Activated CD4-positive, alpha-beta memory T cell treated with anti-CD3 and anti-CD28 coated beads for 36 hours (primary cell): ENCODE results near the gene DIPK2A. TPM values are rescaled to one million over a fixed set of nuclear protein-coding genes. Genes with fewer than 3 reads are reported as not detected.

ENCODE experiments used
- CTCF ChIA-PET: fragments of 350-600 bp; sonication (Branson Sonifier 250); formaldehyde crosslinking; loops from one replicate; lab custom pipeline; 2021; ENCODE audit warnings: antibody characterized with exemption, inconsistent platforms; lab: Charles Lee
- POLR2A ChIA-PET: fragments of 350-600 bp; sonication (Branson Sonifier 250); formaldehyde crosslinking; loops from one replicate; lab custom pipeline; 2021; ENCODE audit warnings: antibody characterized with exemption; lab: Charles Lee
- DNase-seq: peaks from one replicate; pipeline ENCODE4 v3.0.0-alpha.2; 2020
- H3K27ac Mint-ChIP-seq: one replicate; pipeline ENCODE4 v1.8.0; 2021; ENCODE audit warnings: mixed read lengths
- H3K27me3 Mint-ChIP-seq: one replicate; pipeline ENCODE4 v1.8.0; 2021; ENCODE audit warnings: mixed read lengths
- H3K36me3 Mint-ChIP-seq: one replicate; pipeline ENCODE4 v1.8.0; 2021; ENCODE audit warnings: mixed read lengths
- H3K4me1 Mint-ChIP-seq: one replicate; pipeline ENCODE4 v1.8.0; 2021; ENCODE audit warnings: low read depth, mixed read lengths
- H3K4me3 Mint-ChIP-seq: one replicate; pipeline ENCODE4 v1.8.0; 2021; ENCODE audit warnings: mild to moderate bottlenecking, mixed read lengths
- H3K9me3 Mint-ChIP-seq: one replicate; pipeline ENCODE4 v1.8.0; 2021; ENCODE audit warnings: mixed read lengths
- intact Hi-C: fragments of 100-400 bp; cut with micrococcal nuclease; formaldehyde crosslinking; loops from one replicate; pipeline ENCODE4 v1.15.1; 2023
- total RNA-seq, 2 experiments: library from RNA; stranded (reverse); gene quantifications; one replicate each; pipeline ENCODE4 v1.2.3, GENCODE V29; 2021

The DIPK2A gene
- total RNA-seq, 2 experiments from 2014 or later: 8.9 to 9.8 TPM

GRCh38 chr3:143975554-143976152, 4.0 kb downstream of the DIPK2A start:
- H3K9me3 Mint-ChIP-seq: no peaks in the 10 kb centered on the region
- POLR2A ChIA-PET: no interaction called here
- no peak overlapping the region for H3K27ac Mint-ChIP-seq
- no peaks in the 10 kb centered on the region for H3K27me3 Mint-ChIP-seq
- intact Hi-C loops: loop anchor here (10.0 kb wide), 2 partner anchors 319 to 1381 kb away; partner anchors contain the start of gene PLS1
- CTCF ChIA-PET: interaction anchor here (0.6 to 2.2 kb wide), 12 partner anchors 8 to 1399 kb away, joined by 3 to 7 read pairs (median 3); no protein-coding TSS in a partner anchor
- peaks cover 37% of the 10 kb centered on the region for H3K4me1 Mint-ChIP-seq
- DNase-seq: no peak
- H3K4me3 Mint-ChIP-seq: no peak overlapping the region
- no peaks in the 10 kb centered on the region for H3K36me3 Mint-ChIP-seq

- ChIA-PET POLR2A (no interaction called here), CTCF (interaction anchor here (0.9 kb wide), 2 partner anchors 12 to 13 kb away, joined by 3 read pairs; no protein-coding TSS in a partner anchor)
- DNase-seq: no peak
- intact Hi-C loops: loop anchor here (10.0 kb wide), 2 partner anchors 317 to 1383 kb away; partner anchors contain the start of gene PLS1
- Mint-ChIP-seq H3K27ac (no peak overlapping the region), H3K4me1 (peaks cover 43% of the 10 kb centered on the region), H3K4me3 (no peak overlapping the region), H3K9me3 (peaks cover under 1% of the 10 kb centered on the region), H3K27me3 (no peaks in the 10 kb centered on the region), H3K36me3 (peaks cover 5% of the 10 kb centered on the region)
These were observed 6.0 kb downstream of the DIPK2A start for GRCh38 chr3:143977341-143978262.

- H3K4me1 Mint-ChIP-seq: peaks cover 48% of the 10 kb centered on the region
- ChIA-PET POLR2A (no interaction called here), CTCF (interaction anchor here (0.9 kb wide), 1 partner anchor 12 kb away, joined by 3 read pairs; no protein-coding TSS in a partner anchor)
- H3K36me3 Mint-ChIP-seq: peaks cover 12% of the 10 kb centered on the region
- no peak for DNase-seq
- H3K27ac Mint-ChIP-seq: no peak overlapping the region
- no peaks in the 10 kb centered on the region for H3K27me3 Mint-ChIP-seq
- H3K9me3 Mint-ChIP-seq: peaks cover 7% of the 10 kb centered on the region
- intact Hi-C loops: loop anchor here (10.0 kb wide), 2 partner anchors 317 to 1383 kb away; partner anchors contain the start of gene PLS1
- no peak overlapping the region for H3K4me3 Mint-ChIP-seq
These were observed 6.6 kb downstream of the DIPK2A start for GRCh38 chr3:143978263-143978631.

GRCh38 chr3:143979041-143979440, 7.4 kb downstream of the DIPK2A start:
- H3K4me1 Mint-ChIP-seq: peaks cover 47% of the 10 kb centered on the region
- ChIA-PET POLR2A (no interaction called here), CTCF (no interaction called here)
- no peak overlapping the region for H3K4me3 Mint-ChIP-seq
- H3K27ac Mint-ChIP-seq: no peak overlapping the region
- peaks cover 14% of the 10 kb centered on the region for H3K36me3 Mint-ChIP-seq
- peaks cover 9% of the 10 kb centered on the region for H3K9me3 Mint-ChIP-seq
- H3K27me3 Mint-ChIP-seq: no peaks in the 10 kb centered on the region
- intact Hi-C loops: loop anchor here (10.0 kb wide), 2 partner anchors 316 to 1384 kb away; partner anchors contain the start of gene PLS1
- DNase-seq: no peak

- intact Hi-C loops: loop anchor here (10.0 kb wide), 2 partner anchors 315 to 1385 kb away; partner anchors contain the start of gene PLS1
- no peak overlapping the region for H3K4me3 Mint-ChIP-seq
- ChIA-PET CTCF (no interaction called here), POLR2A (interaction anchor here (0.9 to 1.1 kb wide), 2 partner anchors 8 to 9 kb away, joined by 3 to 4 read pairs; partner anchors contain the start of gene DIPK2A)
- no peaks in the 10 kb centered on the region for H3K27me3 Mint-ChIP-seq
- H3K9me3 Mint-ChIP-seq: peaks cover 9% of the 10 kb centered on the region
- peaks cover 44% of the 10 kb centered on the region for H3K4me1 Mint-ChIP-seq
- H3K27ac Mint-ChIP-seq: no peak overlapping the region
- H3K36me3 Mint-ChIP-seq: peaks cover 17% of the 10 kb centered on the region
- DNase-seq: no peak
These were observed 8.2 kb downstream of the DIPK2A start for GRCh38 chr3:143979813-143980212.

- Mint-ChIP-seq H3K9me3 (peaks cover 2% of the 10 kb centered on the region), H3K4me1 (peaks cover 9% of the 10 kb centered on the region), H3K27me3 (no peaks in the 10 kb centered on the region), H3K27ac (no peak overlapping the region), H3K36me3 (peaks cover 22% of the 10 kb centered on the region), H3K4me3 (no peak overlapping the region)
- ChIA-PET CTCF (no interaction called here), POLR2A (interaction anchor here (0.7 kb wide), 1 partner anchor 9 kb away, joined by 3 read pairs; no protein-coding TSS in a partner anchor)
- intact Hi-C loops: no loop called here
- no peak for DNase-seq
These were observed 16.7 kb downstream of the DIPK2A start for GRCh38 chr3:143988306-143988705.

- intact Hi-C loops: no loop called here
- CTCF ChIA-PET: interaction anchor here (0.9 kb wide), 1 partner anchor 12 kb away, joined by 3 read pairs; no protein-coding TSS in a partner anchor
These were observed 17.8 kb downstream of the DIPK2A start for GRCh38 chr3:143989461-143989860.

GRCh38 chr3:143991713-143992112, 20.1 kb downstream of the DIPK2A start:
- intact Hi-C loops: no loop called here
- Mint-ChIP-seq H3K4me1 (peaks cover 2% of the 10 kb centered on the region), H3K27ac (no peak overlapping the region), H3K36me3 (peaks cover 18% of the 10 kb centered on the region), H3K4me3 (no peak overlapping the region), H3K9me3 (no peaks in the 10 kb centered on the region), H3K27me3 (no peaks in the 10 kb centered on the region)
- POLR2A ChIA-PET: no interaction called here
- no peak for DNase-seq
- CTCF ChIA-PET: interaction anchor here (1.1 to 1.4 kb wide), 2 partner anchors 15 to 16 kb away, joined by 3 read pairs; no protein-coding TSS in a partner anchor

More at GRCh38 chr3:143989461-143989860, 17.8 kb downstream of the DIPK2A start:
- no peak for DNase-seq
- no peaks in the 10 kb centered on the region for H3K27me3 Mint-ChIP-seq
- peaks cover 5% of the 10 kb centered on the region for H3K4me1 Mint-ChIP-seq
- H3K36me3 Mint-ChIP-seq: peaks cover 24% of the 10 kb centered on the region
- no peaks in the 10 kb centered on the region for H3K9me3 Mint-ChIP-seq
- no peak overlapping the region for H3K27ac Mint-ChIP-seq
- POLR2A ChIA-PET: no interaction called here
- H3K4me3 Mint-ChIP-seq: no peak overlapping the region

GRCh38 chr3:143998266-143998665, 26.6 kb downstream of the DIPK2A start:
- H3K4me3 Mint-ChIP-seq: no peak overlapping the region
- CTCF ChIA-PET: no interaction called here
- no peaks in the 10 kb centered on the region for H3K9me3 Mint-ChIP-seq
- POLR2A ChIA-PET: no interaction called here
- peaks cover 5% of the 10 kb centered on the region for H3K36me3 Mint-ChIP-seq
- DNase-seq: no peak
- H3K27ac Mint-ChIP-seq: no peak overlapping the region
- no peaks in the 10 kb centered on the region for H3K27me3 Mint-ChIP-seq
- no peaks in the 10 kb centered on the region for H3K4me1 Mint-ChIP-seq
- intact Hi-C loops: no loop called here

- DNase-seq: no peak
- Mint-ChIP-seq H3K9me3 (no peaks in the 10 kb centered on the region), H3K4me3 (no peak overlapping the region), H3K27ac (no peak overlapping the region), H3K36me3 (no peaks in the 10 kb centered on the region), H3K27me3 (no peaks in the 10 kb centered on the region), H3K4me1 (no peaks in the 10 kb centered on the region)
- intact Hi-C loops: no loop called here
- CTCF ChIA-PET: no interaction called here
- POLR2A ChIA-PET: no interaction called here
These were observed 31.4 kb downstream of the DIPK2A start for GRCh38 chr3:144003051-144003450.

- H3K4me1 Mint-ChIP-seq: no peaks in the 10 kb centered on the region
- H3K27ac Mint-ChIP-seq: no peak overlapping the region
- H3K4me3 Mint-ChIP-seq: no peak overlapping the region
- no peaks in the 10 kb centered on the region for H3K27me3 Mint-ChIP-seq
- no peaks in the 10 kb centered on the region for H3K36me3 Mint-ChIP-seq
- DNase-seq: no peak
- H3K9me3 Mint-ChIP-seq: no peaks in the 10 kb centered on the region
- ChIA-PET POLR2A (no interaction called here), CTCF (no interaction called here)
- intact Hi-C loops: no loop called here
These were observed 38.7 kb downstream of the DIPK2A start for GRCh38 chr3:144010371-144010770.
